Tibial artery (tissue), 4 donors: ENCODE results near the gene P3H1.
A peak's percentile ranks its signal among the peaks of the same experiment; 100 is the strongest.

Experiments
- DNase-seq, 2 donors: peaks; one replicate each; pipeline ENCODE4 v3.0.0-alpha.2; 2019
- H3K27ac ChIP-seq, 2 donors: fragments of 200-600 bp; sonication (generic) in 1 of 2; 1 replicate in 1 of 2; 2 replicates in 1 of 2; pipeline ENCODE4 v1.5.1; 2018 to 2019; ENCODE audit warnings: mild to moderate bottlenecking in 1 of 2
- H3K27me3 ChIP-seq, 2 donors: fragments of 200-600 bp; sonication (generic) in 1 of 2; one replicate each; pipeline versions ENCODE4 v1.5.1 to v1.6.0; 2016 to 2019
- H3K36me3 ChIP-seq, 3 donors: fragments of 200-600 bp; sonication (generic) in 2 of 3; one replicate each; pipeline ENCODE4 v1.5.1; 2016 to 2019; ENCODE audit warnings: mild to moderate bottlenecking in 2 of 3
- H3K4me1 ChIP-seq, 4 donors: fragments of 200-600 bp; sonication (generic) in 2 of 4; 1 replicate in 3 of 4; 2 replicates in 1 of 4; pipeline ENCODE4 v1.5.1; 2016 to 2019
- H3K4me3 ChIP-seq, 2 donors: fragments of 200-600 bp; sonication (generic) in 1 of 2; 1 replicate in 1 of 2; 2 replicates in 1 of 2; pipeline ENCODE4 v1.5.1; 2018 to 2019; ENCODE audit warnings: mild to moderate bottlenecking in 2 of 2
- H3K9me3 ChIP-seq, 3 donors: fragments of 200-600 bp; sonication (generic) in 1 of 3; one replicate each; pipeline ENCODE4 v1.5.1; 2016 to 2019
- intact Hi-C: fragments of 100-400 bp; cut with DNase I; formaldehyde crosslinking; loops from one replicate; pipeline ENCODE4 v1.15.0; 2023; ENCODE audit warnings: low total_unique reads
- TF ChIP-seq, protein P1 (sequence below), 2 experiments: fragments of 200-600 bp in 1 of 2; fragments of 450-650 bp in 1 of 2; IDR thresholded peaks; one replicate each; pipeline ENCODE4 v1.5.1; 2017 to 2019; ENCODE audit warnings: antibody characterized with exemption in 2 of 2, mild to moderate bottlenecking in 1 of 2, moderate library complexity in 1 of 2

Gene P3H1

DNA sequence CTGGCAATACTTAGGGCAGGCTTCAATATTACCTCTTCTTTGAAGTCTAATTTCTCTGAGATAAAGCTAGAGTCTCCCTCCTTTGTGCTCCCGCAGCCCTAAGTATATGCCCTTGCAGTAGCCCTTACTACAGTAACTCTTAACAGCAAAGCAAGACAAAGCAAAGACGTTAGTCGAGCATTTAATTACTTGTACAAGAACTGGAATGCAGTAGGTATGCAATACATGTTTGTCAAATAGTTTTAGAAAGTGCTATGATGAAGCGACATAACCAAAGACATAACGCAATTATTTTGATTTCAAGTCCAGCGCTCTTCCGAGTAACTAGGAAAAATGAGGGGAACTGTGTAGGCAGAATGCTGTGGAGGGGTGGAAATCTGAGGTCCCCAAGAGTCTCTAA, 1.6 kb downstream of the P3H1 start:
- Histone ChIP-seq H3K4me1 (peaks cover 0 to 42% (median 18%) of the 10 kb centered on the region in 4 donors), H3K27me3 (no peaks in the 10 kb centered on the region), H3K36me3 (peaks cover 5 to 17% (median 13%) of the 10 kb centered on the region in 3 donors), H3K4me3 (peak overlapping the region; percentile 86 to 98), H3K27ac (peak overlapping the region; percentile 89 to 94), H3K9me3 (no peaks in the 10 kb centered on the region)
- TF ChIP-seq, protein P1, sequence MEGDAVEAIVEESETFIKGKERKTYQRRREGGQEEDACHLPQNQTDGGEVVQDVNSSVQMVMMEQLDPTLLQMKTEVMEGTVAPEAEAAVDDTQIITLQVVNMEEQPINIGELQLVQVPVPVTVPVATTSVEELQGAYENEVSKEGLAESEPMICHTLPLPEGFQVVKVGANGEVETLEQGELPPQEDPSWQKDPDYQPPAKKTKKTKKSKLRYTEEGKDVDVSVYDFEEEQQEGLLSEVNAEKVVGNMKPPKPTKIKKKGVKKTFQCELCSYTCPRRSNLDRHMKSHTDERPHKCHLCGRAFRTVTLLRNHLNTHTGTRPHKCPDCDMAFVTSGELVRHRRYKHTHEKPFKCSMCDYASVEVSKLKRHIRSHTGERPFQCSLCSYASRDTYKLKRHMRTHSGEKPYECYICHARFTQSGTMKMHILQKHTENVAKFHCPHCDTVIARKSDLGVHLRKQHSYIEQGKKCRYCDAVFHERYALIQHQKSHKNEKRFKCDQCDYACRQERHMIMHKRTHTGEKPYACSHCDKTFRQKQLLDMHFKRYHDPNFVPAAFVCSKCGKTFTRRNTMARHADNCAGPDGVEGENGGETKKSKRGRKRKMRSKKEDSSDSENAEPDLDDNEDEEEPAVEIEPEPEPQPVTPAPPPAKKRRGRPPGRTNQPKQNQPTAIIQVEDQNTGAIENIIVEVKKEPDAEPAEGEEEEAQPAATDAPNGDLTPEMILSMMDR (IDR thresholded peaks at IDR 0.05), result no peak
- intact Hi-C loops, result loop anchor here (5.0 kb wide), 1 partner anchor 52 kb away; the partner anchor contains the start of genes ERMAP and SVBP
- no peak for DNase-seq

DNA sequence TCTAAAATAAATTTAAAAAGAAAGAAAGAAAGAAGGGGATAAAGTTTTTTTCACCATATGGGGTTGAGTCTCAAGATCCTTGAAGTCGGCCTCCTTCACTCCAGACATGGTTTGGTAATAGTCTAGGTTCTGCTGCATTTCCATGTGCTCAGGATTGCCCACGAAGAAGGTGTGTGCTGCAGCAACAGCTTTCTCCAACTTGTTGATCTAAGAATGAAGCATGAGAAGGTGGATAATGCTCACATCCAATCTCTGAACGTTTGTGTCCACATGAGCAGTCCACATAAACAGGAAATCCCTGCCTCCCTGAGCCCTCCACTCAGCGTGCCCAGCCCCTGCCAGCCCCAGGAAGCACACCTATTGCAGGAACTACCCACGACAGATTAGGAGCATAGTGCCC, 4.6 kb downstream of the P3H1 start:
- DNase-seq, result no peak
- Histone ChIP-seq H3K4me3 (no peak overlapping the region), H3K4me1 (peaks cover 0 to 23% (median 10%) of the 10 kb centered on the region in 4 donors), H3K27me3 (no peaks in the 10 kb centered on the region), H3K27ac (no peak overlapping the region), H3K9me3 (no peaks in the 10 kb centered on the region), H3K36me3 (peaks cover 33 to 45% (median 41%) of the 10 kb centered on the region in 3 donors)
- intact Hi-C loops, result no loop called here
- TF ChIP-seq, protein P1 (IDR thresholded peaks at IDR 0.05), result no peak

DNA sequence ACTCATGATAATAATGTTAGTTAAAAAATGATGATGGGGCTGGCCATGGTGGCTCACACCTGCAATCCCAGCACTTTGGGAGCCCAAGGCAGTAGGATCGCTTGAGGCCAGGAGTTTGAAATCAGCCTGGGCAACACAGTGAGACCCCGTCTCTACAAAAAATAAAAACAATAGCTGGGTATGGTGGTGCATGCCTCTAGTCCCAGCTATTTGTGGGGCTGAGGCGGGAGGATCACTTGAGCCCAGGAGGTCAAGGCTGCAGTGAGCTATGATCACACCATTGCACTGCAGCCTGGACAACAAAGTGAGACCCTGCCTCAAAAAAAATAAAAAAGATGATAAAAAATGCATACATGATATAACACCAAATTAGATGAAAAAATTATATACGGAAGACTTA, 5.3 kb downstream of the P3H1 start:
- TF ChIP-seq, protein P1 (IDR thresholded peaks at IDR 0.05), result no peak
- no peak for DNase-seq
- Histone ChIP-seq H3K27ac (no peak overlapping the region), H3K9me3 (no peaks in the 10 kb centered on the region), H3K4me1 (peaks cover 0 to 23% (median 10%) of the 10 kb centered on the region in 4 donors), H3K27me3 (no peaks in the 10 kb centered on the region), H3K4me3 (no peak overlapping the region), H3K36me3 (peaks cover 37 to 52% (median 44%) of the 10 kb centered on the region in 3 donors)
- intact Hi-C loops, result no loop called here

DNA sequence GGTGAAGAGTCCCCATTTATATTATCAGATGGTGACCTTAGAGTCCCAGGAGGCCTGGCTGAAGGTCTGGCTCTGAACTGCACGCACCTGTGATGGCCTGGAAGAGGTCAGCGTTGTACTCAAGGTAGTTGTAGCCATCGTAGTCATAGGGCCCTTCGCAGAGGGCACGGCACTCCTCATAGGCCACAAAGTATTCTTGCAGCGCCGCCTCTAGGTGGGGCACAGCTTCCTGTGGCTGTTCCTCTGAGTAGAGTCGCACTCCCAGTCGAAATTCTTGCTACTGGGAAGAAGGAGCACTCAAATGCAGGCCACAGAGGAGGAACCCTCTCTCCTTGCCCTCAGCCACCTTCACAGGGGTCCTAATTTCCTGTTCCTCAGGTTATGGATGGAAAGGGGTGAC, 7.7 kb downstream of the P3H1 start:
- Histone ChIP-seq H3K27me3 (no peaks in the 10 kb centered on the region), H3K4me1 (peaks cover 0 to 9% (median 2%) of the 10 kb centered on the region in 4 donors), H3K9me3 (no peaks in the 10 kb centered on the region), H3K4me3 (no peak overlapping the region), H3K27ac (no peak overlapping the region), H3K36me3 (peaks cover 61 to 77% (median 68%) of the 10 kb centered on the region in 3 donors)
- intact Hi-C loops, result loop anchor here (5.0 kb wide), 1 partner anchor 77 kb away; the partner anchor contains the start of gene YBX1
- no peak for DNase-seq
- TF ChIP-seq, protein P1 (IDR thresholded peaks at IDR 0.05), result no peak

DNA sequence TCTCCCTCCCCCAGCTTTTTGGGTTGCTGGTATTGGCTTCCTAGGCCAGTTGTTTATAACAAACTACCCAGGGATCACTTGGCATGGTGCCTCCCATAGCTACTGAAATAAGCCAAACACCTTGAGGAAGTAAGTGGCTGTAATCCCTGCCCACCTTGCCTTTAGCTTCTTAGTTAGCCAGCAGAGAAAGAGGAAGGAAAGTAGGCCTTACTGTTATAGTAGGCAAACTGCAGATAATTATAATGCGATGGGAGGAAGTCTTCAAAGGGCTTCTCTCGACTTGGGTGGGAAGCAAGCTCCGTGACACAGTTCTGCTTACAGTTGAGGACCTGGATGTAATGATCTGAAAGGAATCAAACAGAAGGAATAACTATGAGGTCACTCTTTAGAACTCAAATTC, 8.2 kb downstream of the P3H1 start:
- Histone ChIP-seq H3K27me3 (no peaks in the 10 kb centered on the region), H3K27ac (no peak overlapping the region), H3K9me3 (no peaks in the 10 kb centered on the region), H3K4me1 (peaks cover 0 to 5% (median 0%) of the 10 kb centered on the region in 4 donors), H3K36me3 (peaks cover 66 to 81% (median 73%) of the 10 kb centered on the region in 3 donors), H3K4me3 (no peak overlapping the region)
- intact Hi-C loops, result loop anchor here (5.0 kb wide), 1 partner anchor 76 kb away; the partner anchor contains the start of gene YBX1
- no peak for DNase-seq
- TF ChIP-seq, protein P1 (IDR thresholded peaks at IDR 0.05), result no peak
